GM20000 (cell line): ENCODE results near the gene VSTM2B.

Experiments
- DNase-seq: peaks from one replicate; pipeline ENCODE4 v3.0.0; 2012; ENCODE audit warnings: low spot score
- TF ChIP-seq, protein P1 (sequence below): IDR thresholded peaks from 2 replicates; pipeline ENCODE4 v1.5.1; 2012; ENCODE audit warnings: mild to moderate bottlenecking, control low read depth; ENCODE audit errors: extremely low read depth, missing control alignments

The VSTM2B gene

DNA sequence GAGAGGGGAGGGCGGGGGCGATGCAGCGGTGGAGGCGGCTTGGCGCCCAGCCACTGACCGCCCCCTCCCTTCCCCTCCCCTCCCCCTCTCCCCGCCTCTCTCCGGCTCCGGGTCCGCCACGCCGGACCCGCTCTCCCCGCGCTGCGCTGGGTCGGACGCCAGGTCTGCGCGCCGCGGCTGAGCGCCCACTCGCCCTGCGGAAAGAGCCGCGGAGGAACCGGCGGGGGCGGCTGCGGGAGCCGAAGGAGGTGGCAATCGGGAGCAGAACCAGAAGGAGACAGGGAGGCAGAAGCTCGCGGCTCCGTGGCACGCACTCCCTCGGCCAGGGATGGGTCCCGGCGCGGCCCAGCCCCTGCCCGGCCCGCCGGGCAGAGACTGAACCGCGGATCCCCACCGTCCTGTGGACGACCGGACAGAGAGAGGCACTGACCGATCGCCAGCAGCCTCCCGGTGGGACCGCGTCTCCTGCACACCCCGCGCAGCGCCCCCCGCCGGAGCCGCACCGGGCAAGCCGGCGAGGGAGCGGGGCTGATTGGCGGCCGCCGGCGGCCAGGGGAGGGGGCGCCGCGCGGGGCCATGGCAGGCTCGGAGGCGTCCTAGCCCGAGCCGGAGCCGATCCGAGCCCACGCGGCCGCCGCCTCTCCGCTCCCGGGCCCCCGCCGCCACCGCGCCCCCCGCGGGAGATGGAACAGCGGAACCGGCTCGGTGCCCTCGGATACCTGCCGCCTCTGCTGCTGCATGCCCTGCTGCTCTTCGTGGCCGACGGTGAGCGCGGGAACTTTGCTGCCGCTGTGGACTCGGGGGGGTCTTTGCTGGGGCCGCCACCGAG, at the start of gene VSTM2B:
TSS of gene VSTM2B (plus strand) at position 94 of the 829 bp plus-strand sequence. CDS start at position 684, 590 bp downstream.
- DNase-seq = peak; percentile 50
- TF ChIP-seq, protein P1, sequence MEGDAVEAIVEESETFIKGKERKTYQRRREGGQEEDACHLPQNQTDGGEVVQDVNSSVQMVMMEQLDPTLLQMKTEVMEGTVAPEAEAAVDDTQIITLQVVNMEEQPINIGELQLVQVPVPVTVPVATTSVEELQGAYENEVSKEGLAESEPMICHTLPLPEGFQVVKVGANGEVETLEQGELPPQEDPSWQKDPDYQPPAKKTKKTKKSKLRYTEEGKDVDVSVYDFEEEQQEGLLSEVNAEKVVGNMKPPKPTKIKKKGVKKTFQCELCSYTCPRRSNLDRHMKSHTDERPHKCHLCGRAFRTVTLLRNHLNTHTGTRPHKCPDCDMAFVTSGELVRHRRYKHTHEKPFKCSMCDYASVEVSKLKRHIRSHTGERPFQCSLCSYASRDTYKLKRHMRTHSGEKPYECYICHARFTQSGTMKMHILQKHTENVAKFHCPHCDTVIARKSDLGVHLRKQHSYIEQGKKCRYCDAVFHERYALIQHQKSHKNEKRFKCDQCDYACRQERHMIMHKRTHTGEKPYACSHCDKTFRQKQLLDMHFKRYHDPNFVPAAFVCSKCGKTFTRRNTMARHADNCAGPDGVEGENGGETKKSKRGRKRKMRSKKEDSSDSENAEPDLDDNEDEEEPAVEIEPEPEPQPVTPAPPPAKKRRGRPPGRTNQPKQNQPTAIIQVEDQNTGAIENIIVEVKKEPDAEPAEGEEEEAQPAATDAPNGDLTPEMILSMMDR = no peak

DNA sequence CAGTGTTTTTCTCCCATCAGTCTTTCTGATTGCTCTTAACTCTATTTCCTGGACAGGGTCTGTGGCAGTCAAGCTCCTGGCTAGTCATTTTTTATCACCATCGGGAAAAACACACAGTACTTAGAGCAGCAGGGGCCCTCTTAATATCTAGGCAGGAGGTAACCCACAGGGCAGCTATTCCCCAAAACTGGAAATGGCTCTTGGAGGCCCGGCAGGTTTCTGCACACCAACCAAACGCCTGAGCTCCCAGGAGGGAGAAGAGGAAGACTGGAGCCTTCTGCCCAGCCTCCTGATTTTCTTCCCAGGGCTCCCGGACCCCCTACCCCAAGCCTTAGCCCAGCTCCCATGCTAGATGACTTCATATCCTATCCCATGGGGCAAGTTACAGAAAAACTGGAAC, 49.3 kb upstream of the VSTM2B start:
- TF ChIP-seq, protein P1 = no peak
- DNase-seq = no peak

DNA sequence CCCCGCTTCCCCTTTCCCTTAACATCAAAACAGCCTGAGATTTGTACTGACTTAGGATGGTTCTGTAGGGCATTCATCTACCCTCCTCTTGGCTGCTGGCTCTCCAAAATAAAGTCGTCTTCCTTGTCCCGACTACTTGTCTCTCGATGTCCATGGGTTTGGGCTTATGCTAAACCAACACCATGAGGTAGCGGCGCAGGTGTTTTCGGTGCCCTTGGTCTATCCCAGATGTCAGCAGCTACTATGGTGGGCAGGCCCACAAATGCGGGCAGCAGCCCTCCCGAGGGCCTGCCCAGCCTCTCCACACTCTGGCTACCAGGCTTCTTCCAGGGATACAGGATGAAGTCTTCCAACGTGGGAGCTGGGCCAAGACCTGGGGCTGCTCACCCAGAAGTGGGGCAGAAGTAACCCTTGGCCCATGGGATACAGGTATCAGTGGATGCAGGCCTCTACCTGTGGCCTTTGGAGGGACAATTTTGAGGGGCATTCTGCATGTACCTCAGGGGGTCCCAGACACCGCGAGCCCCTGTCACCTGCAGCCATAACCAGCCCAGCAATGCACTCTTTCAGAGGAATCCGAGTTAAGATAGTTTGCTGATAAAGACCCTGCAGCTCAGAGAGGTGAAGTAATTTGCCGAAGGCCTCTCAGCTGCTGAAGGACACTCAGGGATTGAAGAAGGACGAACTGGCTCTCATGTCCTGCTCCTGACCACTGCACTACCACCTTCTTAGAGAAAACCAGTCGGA, 47.8 kb upstream of the VSTM2B start:
- TF ChIP-seq, protein P1 = no peak
- no peak for DNase-seq

DNA sequence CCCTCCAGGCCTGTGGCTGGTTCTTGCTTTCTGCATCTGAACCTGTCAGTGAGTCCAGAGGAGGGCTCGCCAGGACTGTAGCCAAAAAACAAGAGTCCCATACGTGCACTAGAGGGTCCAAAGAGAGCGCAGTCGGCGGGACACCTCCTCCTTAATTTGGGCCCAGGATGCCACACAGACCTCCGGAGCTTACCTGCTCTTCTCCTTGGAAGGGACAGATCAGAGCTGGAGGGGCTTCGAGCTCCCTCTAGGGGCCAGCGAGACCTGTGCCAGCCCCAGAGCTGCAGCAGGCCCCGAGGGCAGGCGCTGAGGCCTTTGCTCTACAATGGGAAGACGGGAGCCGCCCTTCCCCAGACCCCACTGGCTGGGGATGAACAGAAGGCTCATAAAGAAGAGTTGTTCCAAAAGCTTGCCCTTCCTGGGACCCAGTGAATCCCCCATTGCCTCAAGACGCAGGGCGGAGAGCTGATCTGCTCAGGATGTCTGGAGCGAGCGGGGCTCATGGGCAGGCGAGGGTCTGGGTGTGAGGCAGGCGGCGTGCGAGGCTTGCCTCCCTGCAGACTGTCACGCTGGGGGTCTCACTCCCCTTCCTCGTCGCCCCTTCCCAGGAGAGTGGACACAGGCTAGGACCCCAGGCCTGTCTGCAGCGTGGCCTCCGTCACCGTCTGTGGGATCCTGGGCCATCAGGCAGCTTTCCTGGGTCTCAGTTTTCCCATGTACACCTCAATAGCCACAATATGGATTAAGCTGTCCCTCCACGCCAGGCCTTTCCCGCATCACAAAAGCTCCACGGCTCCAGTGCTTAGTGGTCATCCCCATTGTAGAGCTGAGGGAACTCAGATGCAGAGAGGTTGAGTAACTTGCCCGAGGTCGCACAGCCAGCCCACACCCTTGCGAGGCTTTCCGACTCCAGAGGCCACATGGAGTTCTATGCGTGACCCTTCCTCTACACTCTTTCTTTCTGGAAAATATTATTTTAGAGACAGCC, 46.9 kb upstream of the VSTM2B start:
- TF ChIP-seq, protein P1 = peak; percentile 37
- peak; percentile 34 for DNase-seq

DNA sequence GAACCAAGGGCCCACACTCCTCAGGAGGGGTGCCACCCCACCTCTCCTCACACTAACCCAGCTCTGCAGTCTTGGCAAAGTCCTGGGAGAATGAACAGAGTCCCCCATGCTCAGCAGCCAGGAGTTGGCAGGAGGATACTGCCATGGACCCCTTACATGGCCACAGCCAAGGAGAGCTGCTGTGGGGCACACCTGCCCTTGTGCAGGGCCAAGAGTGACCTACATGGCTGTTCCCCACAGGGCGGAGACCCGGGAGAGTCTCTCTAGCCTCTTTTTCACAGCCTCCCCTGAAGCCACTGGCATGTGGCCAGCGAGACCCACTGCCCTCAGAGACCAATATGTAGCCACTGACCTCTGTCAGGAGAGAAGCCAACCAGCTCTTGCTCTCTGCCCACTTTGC, 45.9 kb upstream of the VSTM2B start:
- TF ChIP-seq, protein P1 = no peak
- DNase-seq = no peak

DNA sequence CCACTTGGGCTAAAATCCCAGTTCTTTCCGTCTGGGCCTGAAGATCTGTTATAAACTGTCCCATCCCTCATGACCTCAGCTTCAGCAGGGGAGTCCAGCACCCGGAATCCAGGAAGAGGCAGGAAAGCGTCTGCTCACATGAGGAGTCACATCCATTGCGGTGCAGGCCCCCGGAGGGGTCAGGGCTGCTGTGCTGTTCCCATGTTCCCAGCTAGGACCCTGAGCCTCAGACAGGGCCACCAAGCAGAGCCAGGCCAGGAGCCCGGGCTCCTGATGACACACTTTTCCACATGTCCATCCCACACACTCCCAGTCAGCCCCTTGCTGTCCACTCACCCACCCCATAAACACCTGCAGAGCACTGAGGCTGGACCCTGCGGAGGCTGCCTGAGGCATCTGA, 45.3 kb upstream of the VSTM2B start:
- TF ChIP-seq, protein P1 = no peak
- no peak for DNase-seq
